Psoas muscle (tissue), 8 donors: ENCODE measurements around the gene AHNAK2. TPM values are rescaled to one million over a fixed set of nuclear protein-coding genes. Genes with fewer than 3 reads are reported as not detected.

Experiments
- ATAC-seq, 4 donors: fragments of 200-7000 bp; cut with Tn5 transposase; one replicate each; pipeline ENCODE4 v1.9.1; 2020; ENCODE audit warnings: moderate library complexity in 3 of 4, mild to moderate bottlenecking in 2 of 4
- DNase-seq, 2 donors: peaks; one replicate each; pipeline ENCODE4 v3.0.0-alpha.2; 2020
- H3K27ac ChIP-seq: fragments of 200-600 bp; one replicate; pipeline ENCODE4 v1.8.0; 2022
- H3K27me3 ChIP-seq, 3 donors: fragments of 200-600 bp in 1 of 3; one replicate each; pipeline versions ENCODE4 v1.6.1 to v1.8.0; 2013 to 2022; ENCODE audit warnings: low read length in 2 of 3, mild to moderate bottlenecking in 2 of 3, moderate library complexity in 1 of 3; ENCODE audit not compliant: insufficient read depth in 3 of 3
- H3K36me3 ChIP-seq, 2 donors: fragments of 200-600 bp in 1 of 2; one replicate each; pipeline versions ENCODE4 v1.6.1 to v1.8.0; 2013 to 2022; ENCODE audit warnings: low read depth in 1 of 2, mild to moderate bottlenecking in 1 of 2, moderate library complexity in 1 of 2; ENCODE audit not compliant: insufficient read depth in 1 of 2
- H3K4me1 ChIP-seq: fragments of 200-600 bp; one replicate; pipeline ENCODE4 v1.8.0; 2022
- H3K4me3 ChIP-seq: fragments of 200-600 bp; one replicate; pipeline ENCODE4 v1.8.0; 2022; ENCODE audit warnings: mild to moderate bottlenecking
- H3K9me3 ChIP-seq: fragments of 200-600 bp; one replicate; pipeline ENCODE4 v1.8.0; 2022
- WGBS, 3 donors: extraction: QIAGEN DNeasy Blood & Tissue Kit; methylation state at CpG; one replicate each; pipeline versions ENCODE4 v1.1.6 to v1.1.7; 2013; 5-methylcytosine and 5-hydroxymethylcytosine counted together
- intact Hi-C, 2 donors: fragments of 100-400 bp; cut with DNase I; formaldehyde crosslinking; loops; one replicate each; pipeline versions ENCODE4 v1.11.0 to v1.14.2; 2022
- polyA plus RNA-seq, 3 donors: library from polyadenylated mRNA; stranded (reverse); fragments of 200-250 nt; gene quantifications; one replicate each; pipeline ENCODE4 v1.2.3, GENCODE V29; 2013
- total RNA-seq, 4 donors: library from RNA; stranded (reverse); fragmentation: NEBNext Ultra II Directional in 2 of 4; extraction: Animal tissue kit (Norgen Biotek cat#: 25700) in 2 of 4; gene quantifications; one replicate each; pipeline versions ENCODE4 v1.2.1 to v1.2.4, GENCODE V29; 2021 to 2023
- TF ChIP-seq, protein P1 (sequence below): fragments of 200-600 bp; IDR thresholded peaks from one replicate; pipeline ENCODE4 v1.8.0; 2022; ENCODE audit warnings: antibody characterized with exemption
- donor health status: healthy with polysubstance abuse.
- donor health status: DM: no; HTN: no; CAD: no; lungs with moderate emphysema.
- donor health status: Bipolar disorder and iron deficiency.
- donor health status: healthy.
- donor health status: DM: yes; HTN: yes; CAD: no.
- donor health status: DM: no; HTN: no; CAD: no.
- donor health status: DM: no; HTN: no; CAD: no.
- donor health status: DM: yes; HTN: yes; CAD: no.

The AHNAK2 gene
- total and polyA plus RNA-seq, 7 donors = 0.69 to 4.7 (median 2.0) TPM

DNA sequence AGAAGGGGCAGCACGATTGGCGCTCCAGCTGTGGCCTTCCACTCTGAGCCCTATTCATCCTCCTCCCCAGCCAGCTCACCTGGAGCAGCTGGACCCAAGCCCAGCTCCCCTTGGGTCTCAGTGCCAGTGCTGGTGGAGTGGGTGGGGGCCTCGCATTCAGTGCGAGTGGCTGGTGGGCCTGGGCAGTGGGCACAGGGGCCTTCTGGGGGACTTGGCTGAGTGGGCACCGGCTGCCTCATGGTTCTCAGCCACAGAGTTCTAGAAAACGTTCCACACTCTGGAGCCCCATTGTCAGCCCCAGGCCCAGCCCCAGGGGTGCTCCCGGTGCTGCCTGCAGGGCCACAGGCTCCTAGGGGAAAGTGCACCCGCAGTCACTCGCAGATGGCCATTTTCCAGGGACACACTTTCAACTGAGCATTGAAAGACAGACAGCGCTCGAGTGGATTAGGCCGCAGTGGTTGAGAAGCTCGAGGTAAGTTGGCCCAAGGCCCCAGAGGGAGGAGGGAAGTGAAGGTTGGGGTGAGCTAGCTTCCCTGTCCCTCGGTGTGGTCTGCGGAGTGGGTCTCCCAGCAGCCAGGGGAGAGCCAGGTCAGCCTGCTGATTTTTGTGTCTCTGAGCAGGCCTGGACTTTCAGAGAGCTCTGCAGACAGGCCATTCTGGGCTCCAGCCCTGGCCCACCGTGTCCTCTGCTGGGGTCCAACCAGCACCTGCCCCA is 11.2 kb upstream of the AHNAK2 start:
- Histone ChIP-seq H3K36me3 (no peaks in the 10 kb centered on the region), H3K27me3 (no peaks in the 10 kb centered on the region), H3K27ac (no peak overlapping the region), H3K9me3 (no peaks in the 10 kb centered on the region), H3K4me3 (no peak overlapping the region), H3K4me1 (peaks cover 9% of the 10 kb centered on the region)
- DNase-seq (no peak), ATAC-seq (no peak)
- WGBS, 3 donors = 89 to 92% (median 90%) methylated on average over 16 of the region's 16 CpGs
- intact Hi-C loops = loop anchor here in 1 of 2 donors (5.0 kb wide), 1 partner anchor 33 kb away; the partner anchor contains the start of gene CDCA4
- TF ChIP-seq, protein P1, sequence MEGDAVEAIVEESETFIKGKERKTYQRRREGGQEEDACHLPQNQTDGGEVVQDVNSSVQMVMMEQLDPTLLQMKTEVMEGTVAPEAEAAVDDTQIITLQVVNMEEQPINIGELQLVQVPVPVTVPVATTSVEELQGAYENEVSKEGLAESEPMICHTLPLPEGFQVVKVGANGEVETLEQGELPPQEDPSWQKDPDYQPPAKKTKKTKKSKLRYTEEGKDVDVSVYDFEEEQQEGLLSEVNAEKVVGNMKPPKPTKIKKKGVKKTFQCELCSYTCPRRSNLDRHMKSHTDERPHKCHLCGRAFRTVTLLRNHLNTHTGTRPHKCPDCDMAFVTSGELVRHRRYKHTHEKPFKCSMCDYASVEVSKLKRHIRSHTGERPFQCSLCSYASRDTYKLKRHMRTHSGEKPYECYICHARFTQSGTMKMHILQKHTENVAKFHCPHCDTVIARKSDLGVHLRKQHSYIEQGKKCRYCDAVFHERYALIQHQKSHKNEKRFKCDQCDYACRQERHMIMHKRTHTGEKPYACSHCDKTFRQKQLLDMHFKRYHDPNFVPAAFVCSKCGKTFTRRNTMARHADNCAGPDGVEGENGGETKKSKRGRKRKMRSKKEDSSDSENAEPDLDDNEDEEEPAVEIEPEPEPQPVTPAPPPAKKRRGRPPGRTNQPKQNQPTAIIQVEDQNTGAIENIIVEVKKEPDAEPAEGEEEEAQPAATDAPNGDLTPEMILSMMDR = no peak

DNA sequence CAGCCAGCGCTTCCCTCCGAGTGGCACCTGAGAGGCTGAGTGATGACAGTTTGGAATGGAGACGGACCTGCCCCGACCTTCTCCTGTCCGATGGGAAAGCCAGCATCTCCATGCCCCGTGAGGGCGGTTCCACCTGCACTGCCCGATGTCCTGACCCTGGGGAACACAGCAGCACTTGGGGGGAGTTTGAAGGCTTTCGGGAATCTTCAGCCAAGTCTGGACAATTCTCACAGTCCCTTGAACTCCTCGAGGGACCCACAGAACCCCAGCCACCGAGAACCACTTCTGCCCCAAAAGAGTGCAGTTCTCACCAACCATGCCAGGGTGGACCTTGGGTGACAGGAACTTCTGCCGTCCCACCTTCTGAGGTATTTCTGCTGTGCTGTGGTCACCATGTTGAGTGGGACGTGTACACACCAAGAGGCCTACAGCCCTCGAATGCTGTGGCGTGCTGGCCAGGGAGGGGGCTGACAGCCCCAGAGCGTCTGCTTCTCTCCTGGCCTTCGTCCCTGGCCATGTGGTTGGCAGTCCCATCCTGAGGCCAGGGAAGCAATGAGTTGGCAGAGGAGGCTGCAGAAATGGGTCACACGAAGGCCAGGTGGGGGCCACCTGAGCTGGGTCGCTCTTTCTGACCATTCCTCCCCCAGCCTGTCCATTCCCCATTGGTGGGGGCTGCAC is 8.5 kb upstream of the AHNAK2 start:
- peak overlapping the region; percentile 93 for H3K4me3 ChIP-seq
- H3K27me3 ChIP-seq = no peaks in the 10 kb centered on the region
- H3K36me3 ChIP-seq = no peaks in the 10 kb centered on the region
- WGBS, 3 donors = 58 to 62% (median 59%) methylated on average over 19 of the region's 19 CpGs
- H3K4me1 ChIP-seq = peaks cover 9% of the 10 kb centered on the region
- no peaks in the 10 kb centered on the region for H3K9me3 ChIP-seq
- TF ChIP-seq, protein P1 = no peak
- intact Hi-C loops = loop anchor here in 1 of 2 donors (5.0 kb wide), 1 partner anchor 36 kb away; the partner anchor contains the start of gene CDCA4
- ATAC-seq = no peak
- H3K27ac ChIP-seq = no peak overlapping the region
- DNase-seq = peak in 1 of 2 donors; percentile 51

DNA sequence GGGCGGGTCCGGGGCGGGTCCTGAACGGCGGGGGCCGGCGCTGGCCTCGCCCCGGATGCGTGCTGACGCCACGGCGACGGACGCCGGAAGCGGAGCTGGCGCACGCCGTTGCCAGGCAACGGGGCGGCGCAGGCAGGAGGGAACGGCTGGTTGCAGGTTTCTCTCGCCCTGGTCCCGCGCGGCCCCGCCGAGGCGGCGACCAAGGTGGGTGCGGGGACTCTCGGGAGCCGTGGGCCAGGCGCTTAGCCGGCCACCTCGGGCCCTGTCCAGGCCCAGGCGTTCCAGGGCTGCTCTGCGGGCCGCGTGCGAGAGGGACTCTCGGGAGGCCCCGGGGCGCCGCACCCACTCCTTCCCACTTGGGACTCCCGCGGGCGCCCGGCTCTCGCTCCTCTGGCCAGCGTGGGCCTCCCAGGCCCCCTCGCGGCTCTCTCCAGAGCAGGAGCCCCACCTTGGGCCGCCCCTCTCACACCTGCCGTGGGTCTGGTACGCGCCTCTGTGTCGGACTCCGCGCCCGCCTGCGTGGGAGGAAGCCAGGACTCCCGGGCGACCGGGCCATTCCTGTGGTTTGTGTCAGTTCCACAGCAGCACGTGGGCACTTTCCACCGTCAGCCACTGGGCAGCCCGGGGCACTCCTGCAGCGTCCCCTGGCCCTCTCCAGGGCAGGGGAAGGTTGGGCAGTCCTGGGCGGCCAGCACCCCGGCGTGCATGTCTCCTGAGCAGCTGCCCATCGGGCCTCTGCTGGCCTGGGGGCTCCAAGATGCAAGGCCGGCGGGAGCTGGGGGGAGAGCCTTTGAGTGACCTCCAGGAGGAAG is 7.7 kb upstream of the AHNAK2 start, which contains the start of gene CLBA1:
CLBA1 (plus strand) TSS at position 114 of the 812 bp plus-strand sequence; CDS start at position 758, 644 bp downstream.
- intact Hi-C loops = loop anchor here in 1 of 2 donors (5.0 kb wide), 1 partner anchor 36 kb away; the partner anchor contains the start of gene CDCA4
- peak within 1 kb of the TSS; percentile 93 for H3K4me3 ChIP-seq

More for the DNA sequence above, 7.7 kb upstream of the AHNAK2 start, which contains the start of gene CLBA1:
- Histone ChIP-seq H3K9me3 (no peaks in the 10 kb centered on the region), H3K4me1 (peaks cover 9% of the 10 kb centered on the region), H3K36me3 (no peaks in the 10 kb centered on the region), H3K27ac (peak within 1 kb of the TSS; percentile 76), H3K27me3 (no peaks in the 10 kb centered on the region)
- 1 to 2% (median 2%) methylated on average over 41 to 77 of the region's 77 CpGs for WGBS, 3 donors
- DNase-seq = peak; percentile 91 to 94
- peak; percentile 94 to 99 (median 98) for ATAC-seq
- TF ChIP-seq, protein P1 = no peak
